GM20000 (cell line): ENCODE measurements around the gene OR51D1.

ENCODE experiments used
- DNase-seq: peaks from one replicate; pipeline ENCODE4 v3.0.0; 2012; ENCODE audit warnings: low spot score
- CTCF ChIP-seq: IDR thresholded peaks from 2 replicates; pipeline ENCODE4 v1.5.1; 2012; ENCODE audit warnings: mild to moderate bottlenecking, control low read depth; ENCODE audit errors: extremely low read depth, missing control alignments

The OR51D1 gene

DNA sequence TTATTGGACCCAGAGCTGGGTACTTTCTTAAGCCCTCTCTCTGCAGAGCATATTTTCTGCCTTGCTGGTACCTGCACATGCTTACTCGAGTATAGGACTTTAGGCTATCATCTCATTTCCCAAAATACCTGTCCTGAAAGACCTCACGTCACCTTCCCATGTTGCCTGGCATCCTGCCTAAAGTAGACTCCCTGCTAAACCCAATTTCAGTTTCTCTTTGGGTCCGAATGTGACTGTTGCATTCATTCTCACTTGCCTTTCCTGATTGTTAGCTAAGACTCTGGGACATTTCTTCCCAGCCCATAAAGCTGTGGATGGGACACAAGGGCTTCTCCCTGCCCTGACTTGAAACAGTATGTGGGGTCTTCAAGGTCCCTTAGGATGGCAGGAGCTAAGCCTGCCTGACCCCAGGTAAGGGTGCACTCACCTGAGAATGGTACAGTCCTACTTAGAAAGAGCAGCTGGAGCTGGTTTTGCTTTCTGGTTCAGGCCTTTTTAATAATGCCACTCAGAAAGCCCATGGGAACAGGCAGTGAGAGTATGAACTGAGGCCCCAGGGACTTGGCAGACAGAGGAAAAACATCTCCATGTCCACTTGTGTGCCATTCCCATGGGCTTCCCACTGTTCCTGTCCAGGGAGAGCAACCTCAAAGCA lies 47.5 kb downstream of the OR51D1 start:
- no peak for DNase-seq
- no peak for TF ChIP-seq CTCF
